GM12892 (cell line): ENCODE results near the gene RASL12.

ENCODE experiments used
- POLR2A ChIP-seq: IDR thresholded peaks from 2 replicates; pipeline ENCODE4 v1.6.1; 2011; ENCODE audit warnings: low read depth, low read length, control low read depth
- POLR2AphosphoS5 ChIP-seq: IDR thresholded peaks from 2 replicates; pipeline ENCODE4 v1.6.1; 2011; ENCODE audit warnings: low read depth, low read length, control low read depth

GRCh38 chr15:65085990-65086679 is 18.3 kb upstream of the RASL12 start:
- TF ChIP-seq POLR2A (no peak), POLR2AphosphoS5 (no peak)
